Peyer's patch (tissue), 4 donors: Measurements from ENCODE around the gene SLC30A4. TPM values are rescaled to one million over a fixed set of nuclear protein-coding genes. Genes with fewer than 3 reads are reported as not detected.
A peak's percentile ranks its signal among the peaks of the same experiment; 100 is the strongest.

Experiments
- DNase-seq, 3 donors: peaks; one replicate each; pipeline ENCODE4 v3.0.0-alpha.2; 2017 to 2019
- H3K27ac ChIP-seq, 4 donors: fragments of 200-600 bp; sonication (generic); one replicate each; pipeline ENCODE4 v1.5.1; 2016 to 2019
- H3K27me3 ChIP-seq, 2 donors: fragments of 200-600 bp; sonication (generic); one replicate each; pipeline ENCODE4 v1.5.1; 2019
- H3K36me3 ChIP-seq, 3 donors: fragments of 200-600 bp; sonication (generic); one replicate each; pipeline ENCODE4 v1.5.1; 2016 to 2019
- H3K4me1 ChIP-seq, 4 donors: fragments of 200-600 bp; sonication (generic); one replicate each; pipeline ENCODE4 v1.5.1; 2016 to 2019
- H3K4me3 ChIP-seq, 4 donors: fragments of 200-600 bp; sonication (generic); 1 replicate in 3 of 4; 2 replicates in 1 of 4; pipeline ENCODE4 v1.5.1; 2016 to 2019; ENCODE audit warnings: mild to moderate bottlenecking in 1 of 4
- H3K9me3 ChIP-seq, 4 donors: fragments of 200-600 bp; sonication (generic); one replicate each; pipeline ENCODE4 v1.5.1; 2016 to 2019; ENCODE audit warnings: mild to moderate bottlenecking in 1 of 4
- CTCF ChIP-seq, 6 experiments: fragments of 450-650 bp in 4 of 6; fragments of 200-600 bp in 2 of 6; sonication (generic) in 1 of 6; IDR thresholded peaks; one replicate each; pipeline ENCODE4 v1.5.1; 2017 to 2019; ENCODE audit warnings: antibody characterized with exemption in 6 of 6, mild to moderate bottlenecking in 3 of 6, moderate library complexity in 1 of 6
- POLR2A ChIP-seq, 2 donors: fragments of 450-650 bp; IDR thresholded peaks; one replicate each; pipeline ENCODE4 v1.5.1; 2017; ENCODE audit warnings: antibody characterized with exemption in 2 of 2, mild to moderate bottlenecking in 2 of 2, moderate library complexity in 2 of 2
- total RNA-seq, 4 donors: library from RNA; depleted of rRNA; stranded (reverse); fragments of >200 nt; gene quantifications; one replicate each; pipeline ENCODE4 v1.1.0, GENCODE V29; 2016

SLC30A4 gene
- total RNA-seq, 4 donors from 2014 or later = 6.6 to 63.4 (median 42.0) TPM

GRCh38 chr15:45439521-45440260, 82.9 kb downstream of the SLC30A4 start:
- Histone ChIP-seq H3K9me3 (no peaks in the 10 kb centered on the region), H3K27me3 (no peaks in the 10 kb centered on the region), H3K4me3 (no peak overlapping the region), H3K36me3 (no peaks in the 10 kb centered on the region), H3K4me1 (peaks cover 0 to 33% (median 0%) of the 10 kb centered on the region in 4 donors), H3K27ac (peak overlapping the region in 1 of 4 donors; percentile 45)
- TF ChIP-seq POLR2A (IDR thresholded peaks at IDR 0.05) = no peak
- TF ChIP-seq CTCF (IDR thresholded peaks at IDR 0.05) = peak in 3 of 6 experiments; percentile 34 to 36 (median 36)
- DNase-seq = no peak

- Histone ChIP-seq H3K9me3 (no peaks in the 10 kb centered on the region), H3K27me3 (no peaks in the 10 kb centered on the region), H3K27ac (peak overlapping the region in 3 of 4 donors; percentile 11 to 52 (median 22)), H3K4me1 (peaks cover 0 to 39% (median 2%) of the 10 kb centered on the region in 4 donors), H3K36me3 (peaks cover 0 to 4% (median 0%) of the 10 kb centered on the region in 3 donors), H3K4me3 (no peak overlapping the region)
- no peak for TF ChIP-seq POLR2A (IDR thresholded peaks at IDR 0.05)
- TF ChIP-seq CTCF (IDR thresholded peaks at IDR 0.05) = no peak
- no peak for DNase-seq
These were observed 87.2 kb downstream of the SLC30A4 start for GRCh38 chr15:45435124-45435903.

- no peaks in the 10 kb centered on the region for H3K9me3 ChIP-seq
- no peak for DNase-seq
- no peak overlapping the region for H3K27ac ChIP-seq
- no peaks in the 10 kb centered on the region for H3K27me3 ChIP-seq
- no peak for TF ChIP-seq POLR2A (IDR thresholded peaks at IDR 0.05)
- TF ChIP-seq CTCF (IDR thresholded peaks at IDR 0.05) = no peak
- H3K4me3 ChIP-seq = no peak overlapping the region
- peaks cover 0 to 4% (median 0%) of the 10 kb centered on the region in 3 donors for H3K36me3 ChIP-seq
- peaks cover 0 to 45% (median 4%) of the 10 kb centered on the region in 4 donors for H3K4me1 ChIP-seq
These were observed 88.4 kb downstream of the SLC30A4 start for GRCh38 chr15:45434078-45434567.

- H3K4me3 ChIP-seq = peak overlapping the region in 3 of 4 donors; percentile 27 to 59 (median 58)
- DNase-seq = peak in 2 of 3 donors; percentile 69 to 78
- H3K27ac ChIP-seq = peak overlapping the region in 2 of 4 donors; percentile 36 to 62
- peaks cover 0 to 4% (median 0%) of the 10 kb centered on the region in 3 donors for H3K36me3 ChIP-seq
- no peaks in the 10 kb centered on the region for H3K27me3 ChIP-seq
- H3K4me1 ChIP-seq = peaks cover 0 to 38% (median 4%) of the 10 kb centered on the region in 4 donors
- TF ChIP-seq CTCF (IDR thresholded peaks at IDR 0.05) = no peak
- TF ChIP-seq POLR2A (IDR thresholded peaks at IDR 0.05) = peak in 1 of 2 donors; percentile 14
- no peaks in the 10 kb centered on the region for H3K9me3 ChIP-seq
These were observed 91.0 kb downstream of the SLC30A4 start for GRCh38 chr15:45431511-45431910.

GRCh38 chr15:45429941-45430792, 92.4 kb downstream of the SLC30A4 start:
- H3K36me3 ChIP-seq = peaks cover 0 to 4% (median 0%) of the 10 kb centered on the region in 3 donors
- peaks cover 0 to 27% (median 4%) of the 10 kb centered on the region in 4 donors for H3K4me1 ChIP-seq
- H3K4me3 ChIP-seq = peak overlapping the region; percentile 27 to 59 (median 50)
- TF ChIP-seq CTCF (IDR thresholded peaks at IDR 0.05) = peak; percentile 81 to 100 (median 100)
- peak; percentile 95 to 97 for TF ChIP-seq POLR2A (IDR thresholded peaks at IDR 0.05)
- DNase-seq = peak; percentile 68 to 96 (median 92)
- H3K27me3 ChIP-seq = no peaks in the 10 kb centered on the region
- no peaks in the 10 kb centered on the region for H3K9me3 ChIP-seq
- peak overlapping the region in 3 of 4 donors; percentile 26 to 36 (median 29) for H3K27ac ChIP-seq
